ENCODE measurements around the gene EP400.

EP400 gene

DNA sequence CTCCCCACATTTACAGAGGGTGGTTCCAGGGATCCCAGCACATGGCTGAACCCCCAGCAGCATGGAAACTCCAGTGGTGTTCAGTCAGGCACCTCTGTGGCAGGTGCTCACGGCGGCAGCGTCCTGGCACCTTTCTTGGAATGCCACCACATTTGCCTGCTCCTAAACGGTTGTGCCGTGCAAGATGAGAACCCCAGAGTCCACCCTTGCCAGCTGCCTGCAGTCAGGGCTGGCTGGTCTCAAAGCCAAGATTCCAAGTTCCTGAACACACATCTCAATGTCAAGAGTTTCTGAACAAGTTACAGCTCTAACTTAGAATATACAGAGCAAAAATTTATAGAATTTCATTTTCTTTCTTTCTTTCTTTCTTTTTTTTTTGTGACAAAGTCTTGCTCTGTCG, 155.7 kb downstream of the EP400 start:
- TF ChIP-seq, protein P1, sequence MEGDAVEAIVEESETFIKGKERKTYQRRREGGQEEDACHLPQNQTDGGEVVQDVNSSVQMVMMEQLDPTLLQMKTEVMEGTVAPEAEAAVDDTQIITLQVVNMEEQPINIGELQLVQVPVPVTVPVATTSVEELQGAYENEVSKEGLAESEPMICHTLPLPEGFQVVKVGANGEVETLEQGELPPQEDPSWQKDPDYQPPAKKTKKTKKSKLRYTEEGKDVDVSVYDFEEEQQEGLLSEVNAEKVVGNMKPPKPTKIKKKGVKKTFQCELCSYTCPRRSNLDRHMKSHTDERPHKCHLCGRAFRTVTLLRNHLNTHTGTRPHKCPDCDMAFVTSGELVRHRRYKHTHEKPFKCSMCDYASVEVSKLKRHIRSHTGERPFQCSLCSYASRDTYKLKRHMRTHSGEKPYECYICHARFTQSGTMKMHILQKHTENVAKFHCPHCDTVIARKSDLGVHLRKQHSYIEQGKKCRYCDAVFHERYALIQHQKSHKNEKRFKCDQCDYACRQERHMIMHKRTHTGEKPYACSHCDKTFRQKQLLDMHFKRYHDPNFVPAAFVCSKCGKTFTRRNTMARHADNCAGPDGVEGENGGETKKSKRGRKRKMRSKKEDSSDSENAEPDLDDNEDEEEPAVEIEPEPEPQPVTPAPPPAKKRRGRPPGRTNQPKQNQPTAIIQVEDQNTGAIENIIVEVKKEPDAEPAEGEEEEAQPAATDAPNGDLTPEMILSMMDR (IDR thresholded peaks at IDR 0.05; ENCODE audit: low read depth, low read length): no peak
- no peak for DNase-seq (ENCODE audit: low read depth in 2 of 2)
- no peak overlapping the region for H3K4me3 ChIP-seq (replicated peaks in 1 of 2; ENCODE audit: low read depth in 2 of 2, low read length in 2 of 2)

DNA sequence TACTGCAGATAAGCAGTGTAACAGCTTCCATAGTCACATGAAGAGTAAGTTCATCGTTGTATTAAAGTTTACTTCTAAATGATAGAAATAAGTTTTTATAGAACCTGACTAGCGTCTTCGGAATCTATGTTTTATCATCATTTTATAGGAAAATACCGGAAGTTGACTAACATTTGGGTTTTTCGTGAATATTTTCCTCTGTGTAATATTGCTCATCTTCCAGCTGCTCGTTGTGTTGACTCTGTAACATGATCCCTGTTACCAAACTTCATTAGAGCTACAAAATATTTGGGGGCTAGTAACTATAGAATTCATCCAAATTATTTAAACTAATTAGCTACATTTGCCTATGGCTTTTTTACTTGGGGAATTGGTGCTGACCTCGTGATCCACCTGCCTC, 157.2 kb downstream of the EP400 start:
- no peak overlapping the region for H3K4me3 ChIP-seq (replicated peaks in 1 of 2; ENCODE audit: low read depth in 2 of 2, low read length in 2 of 2)
- TF ChIP-seq, protein P1 (IDR thresholded peaks at IDR 0.05; ENCODE audit: low read depth, low read length): no peak
- DNase-seq (ENCODE audit: low read depth in 2 of 2): peak in 1 of 2 donors; percentile 63

DNA sequence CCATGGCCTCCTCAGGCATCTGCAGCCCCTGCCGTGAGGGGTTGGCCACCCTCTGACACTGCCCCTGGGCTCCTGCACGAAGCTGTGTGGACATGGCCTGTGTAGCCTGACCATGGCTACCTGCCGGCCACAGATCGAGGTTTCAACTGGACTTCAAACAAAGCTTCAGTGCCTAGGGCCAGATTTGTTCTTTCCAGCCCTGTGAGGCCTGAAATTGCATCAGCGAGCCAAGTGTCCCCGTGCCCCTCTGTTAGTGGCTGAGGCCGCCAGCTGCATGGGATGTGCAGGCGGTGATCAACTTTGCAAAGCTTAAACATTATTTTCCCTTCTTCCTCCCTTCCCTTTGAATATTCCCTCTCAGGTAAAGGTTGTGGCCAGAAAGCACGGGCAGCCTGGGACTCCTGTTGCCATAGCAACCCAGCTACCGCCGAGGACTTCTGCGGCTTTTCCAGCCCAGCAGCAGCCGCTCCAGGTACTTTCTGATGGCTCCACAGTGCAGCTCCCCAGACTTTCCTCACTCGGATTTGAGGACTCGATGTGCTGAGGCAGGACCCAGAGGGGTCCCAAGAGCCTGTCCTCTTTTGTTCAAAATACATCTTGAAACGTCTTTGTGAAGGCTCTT, 158.6 kb downstream of the EP400 start:
- TF ChIP-seq, protein P1 (IDR thresholded peaks at IDR 0.05; ENCODE audit: low read depth, low read length): no peak
- DNase-seq (ENCODE audit: low read depth in 2 of 2): no peak

DNA sequence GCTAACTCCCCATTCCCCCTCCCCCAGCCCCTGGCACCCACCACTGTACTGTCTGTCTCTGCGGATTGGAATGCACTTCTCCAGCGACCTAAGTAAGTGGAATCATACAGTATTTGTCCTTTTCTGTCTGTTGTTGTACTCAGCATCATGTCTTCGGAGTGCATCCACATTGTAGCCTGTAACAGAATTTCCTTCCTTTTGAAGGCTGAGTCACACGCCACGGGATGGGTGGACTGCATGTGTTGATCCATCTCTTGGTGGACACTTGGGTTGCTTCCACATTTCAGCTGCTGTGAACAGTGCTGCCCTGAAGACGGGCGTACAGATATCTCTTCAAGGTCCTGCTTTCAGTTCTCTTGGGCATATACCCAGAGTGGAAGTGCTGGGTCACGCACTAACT, 160.0 kb downstream of the EP400 start:
- no peak for DNase-seq (ENCODE audit: low read depth in 2 of 2)
- TF ChIP-seq, protein P1 (IDR thresholded peaks at IDR 0.05; ENCODE audit: low read depth, low read length): no peak
- no peak overlapping the region for H3K4me3 ChIP-seq (replicated peaks in 1 of 2; ENCODE audit: low read depth in 2 of 2, low read length in 2 of 2)

More for the DNA sequence above, 158.6 kb downstream of the EP400 start:
- H3K4me3 ChIP-seq (replicated peaks in 1 of 2; ENCODE audit: low read depth in 2 of 2, low read length in 2 of 2): no peak overlapping the region

DNA sequence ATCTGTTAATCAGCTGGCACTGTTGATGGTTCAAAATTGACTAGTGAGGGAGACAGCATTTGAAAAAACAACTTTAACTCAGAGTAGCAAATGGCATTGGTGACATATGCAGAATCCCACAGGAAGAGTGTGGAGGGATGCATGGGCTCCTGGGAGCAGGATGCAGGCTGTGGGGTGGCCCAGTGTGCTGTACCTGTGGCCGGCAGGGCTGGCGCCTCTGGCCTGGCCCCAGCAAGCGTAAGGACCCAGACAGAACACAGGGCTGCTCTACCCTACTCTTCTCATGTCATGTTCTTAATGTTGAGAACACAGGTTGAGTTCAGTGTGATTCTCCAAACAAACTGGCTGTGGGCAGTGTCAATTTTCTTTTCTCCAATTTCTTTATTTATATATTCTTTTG, 160.9 kb downstream of the EP400 start:
- TF ChIP-seq, protein P1 (IDR thresholded peaks at IDR 0.05; ENCODE audit: low read depth, low read length): no peak
- no peak for DNase-seq (ENCODE audit: low read depth in 2 of 2)
- H3K4me3 ChIP-seq (replicated peaks in 1 of 2; ENCODE audit: low read depth in 2 of 2, low read length in 2 of 2): no peak overlapping the region

DNA sequence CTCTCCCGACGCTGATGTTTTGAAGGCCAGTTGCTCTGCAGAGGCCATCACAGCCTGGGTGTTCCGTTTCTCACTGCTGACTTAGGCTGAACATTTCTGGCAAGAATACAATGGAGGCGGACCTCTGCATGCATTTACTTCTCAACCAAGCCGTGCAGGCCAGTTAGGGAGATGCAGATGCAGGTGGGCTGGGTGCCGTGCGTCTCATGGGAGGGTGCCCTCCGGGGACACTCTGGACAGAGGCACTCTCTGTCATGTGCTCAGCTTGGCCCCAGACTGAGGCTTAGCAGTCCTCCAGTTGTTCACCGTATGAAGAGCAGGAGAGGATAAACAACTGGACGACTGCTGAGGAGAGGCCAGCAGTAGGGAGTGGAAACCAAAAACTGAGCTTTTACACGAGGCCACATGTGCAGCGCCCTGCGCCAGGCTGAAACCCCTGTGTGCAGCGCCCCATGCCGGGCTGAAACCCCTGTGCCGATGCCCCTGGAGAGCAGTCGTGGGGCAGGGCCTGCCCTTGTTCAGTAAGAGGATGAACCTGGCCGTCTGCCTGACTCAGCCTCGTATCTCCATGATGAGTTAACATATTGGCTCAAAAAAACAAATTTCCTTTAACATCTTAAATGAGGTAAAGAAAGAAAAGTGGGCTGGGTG, 162.0 kb downstream of the EP400 start:
- H3K4me3 ChIP-seq (replicated peaks in 1 of 2; ENCODE audit: low read depth in 2 of 2, low read length in 2 of 2): no peak overlapping the region
- TF ChIP-seq, protein P1 (IDR thresholded peaks at IDR 0.05; ENCODE audit: low read depth, low read length): no peak
- no peak for DNase-seq (ENCODE audit: low read depth in 2 of 2)
